GOT3 (cell line): Measurements from ENCODE around the gene GPRASP2.

Source experiments
- DNase-seq: peaks from one replicate; lab custom pipeline; 2025; ENCODE audit warnings: mixed read lengths; lab: John Stamatoyannopoulos, UW

GPRASP2 gene

GRCh38 chrX:102745513-102745856, 33.2 kb downstream of the GPRASP2 start:
- no peak for DNase-seq

GRCh38 chrX:102745857-102746584, 33.8 kb downstream of the GPRASP2 start:
- DNase-seq, result no peak

DNA sequence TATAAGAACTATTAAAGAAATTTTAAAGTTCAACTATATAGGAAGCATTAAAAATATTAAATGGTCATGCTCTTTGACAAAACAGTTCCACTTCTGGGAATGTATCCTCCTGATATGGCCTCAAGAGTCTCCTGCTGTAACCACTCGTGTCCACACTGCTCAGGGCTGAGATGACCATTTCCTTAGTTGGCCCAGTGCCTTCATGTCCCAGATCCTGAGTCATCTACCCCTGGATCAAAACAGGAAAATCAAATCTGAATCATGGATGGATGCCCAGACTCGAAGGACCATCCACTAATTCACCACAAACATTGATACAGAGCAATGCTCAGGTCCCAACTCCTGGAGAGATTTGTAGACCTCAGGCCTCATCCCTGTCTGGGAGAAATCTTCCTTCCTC, 53.0 kb downstream of the GPRASP2 start:
- peak; percentile 8 for DNase-seq

- no peak for DNase-seq
Measured at GRCh38 chrX:102765809-102766208, 53.6 kb downstream of the GPRASP2 start.

GRCh38 chrX:102767287-102767686, 55.0 kb downstream of the GPRASP2 start:
- no peak for DNase-seq
